HEK293 (cell line): ENCODE measurements around the gene NRF1.

ENCODE experiments used
- HOXA7 ChIP-seq: sonication (generic); formaldehyde crosslinking; IDR thresholded peaks from 2 replicates; pipeline ENCODE4 v1.8.1; 2022; ENCODE audit warnings: missing genetic modification reagents, borderline replicate concordance
- ZNF366 ChIP-seq: fragments of 450-650 bp; formaldehyde crosslinking; conservative IDR thresholded peaks from 2 replicates; pipeline ENCODE4 v1.5.1; 2016; ENCODE audit warnings: missing biosample characterization, missing genetic modification characterization
- ZNF501 ChIP-seq: fragments of 450-650 bp; formaldehyde crosslinking; IDR thresholded peaks from 2 replicates; pipeline ENCODE4 v1.5.1; 2016; ENCODE audit warnings: missing biosample characterization, missing genetic modification characterization
- ZNF560 ChIP-seq: fragments of 450-650 bp; formaldehyde crosslinking; IDR thresholded peaks from 2 replicates; pipeline ENCODE4 v1.5.1; 2017; ENCODE audit warnings: missing biosample characterization, missing genetic modification characterization, borderline replicate concordance
- ZNF777 ChIP-seq: fragments of 450-650 bp; formaldehyde crosslinking; IDR thresholded peaks from 2 replicates; pipeline ENCODE4 v1.5.1; 2017; ENCODE audit warnings: missing biosample characterization, missing genetic modification characterization, borderline replicate concordance
- TF ChIP-seq, protein P1 (sequence below): fragments of 450-650 bp; formaldehyde crosslinking; IDR thresholded peaks from 2 replicates; pipeline ENCODE4 v1.5.1; 2016; ENCODE audit warnings: missing biosample characterization, missing genetic modification characterization
- TF ChIP-seq, protein P2 (sequence below): fragments of 450-650 bp; formaldehyde crosslinking; IDR thresholded peaks from 2 replicates; pipeline ENCODE4 v1.5.1; 2016; ENCODE audit warnings: missing biosample characterization, missing genetic modification characterization
- TF ChIP-seq, protein P3 (sequence below): fragments of 450-650 bp; formaldehyde crosslinking; IDR thresholded peaks from 2 replicates; pipeline ENCODE4 v1.5.1; 2016; ENCODE audit warnings: missing biosample characterization, missing genetic modification characterization
- TF ChIP-seq, protein P4 (sequence below): fragments of 450-650 bp; formaldehyde crosslinking; IDR thresholded peaks from 2 replicates; pipeline ENCODE4 v1.5.1; 2016; ENCODE audit warnings: missing biosample characterization, missing genetic modification characterization

DNA sequence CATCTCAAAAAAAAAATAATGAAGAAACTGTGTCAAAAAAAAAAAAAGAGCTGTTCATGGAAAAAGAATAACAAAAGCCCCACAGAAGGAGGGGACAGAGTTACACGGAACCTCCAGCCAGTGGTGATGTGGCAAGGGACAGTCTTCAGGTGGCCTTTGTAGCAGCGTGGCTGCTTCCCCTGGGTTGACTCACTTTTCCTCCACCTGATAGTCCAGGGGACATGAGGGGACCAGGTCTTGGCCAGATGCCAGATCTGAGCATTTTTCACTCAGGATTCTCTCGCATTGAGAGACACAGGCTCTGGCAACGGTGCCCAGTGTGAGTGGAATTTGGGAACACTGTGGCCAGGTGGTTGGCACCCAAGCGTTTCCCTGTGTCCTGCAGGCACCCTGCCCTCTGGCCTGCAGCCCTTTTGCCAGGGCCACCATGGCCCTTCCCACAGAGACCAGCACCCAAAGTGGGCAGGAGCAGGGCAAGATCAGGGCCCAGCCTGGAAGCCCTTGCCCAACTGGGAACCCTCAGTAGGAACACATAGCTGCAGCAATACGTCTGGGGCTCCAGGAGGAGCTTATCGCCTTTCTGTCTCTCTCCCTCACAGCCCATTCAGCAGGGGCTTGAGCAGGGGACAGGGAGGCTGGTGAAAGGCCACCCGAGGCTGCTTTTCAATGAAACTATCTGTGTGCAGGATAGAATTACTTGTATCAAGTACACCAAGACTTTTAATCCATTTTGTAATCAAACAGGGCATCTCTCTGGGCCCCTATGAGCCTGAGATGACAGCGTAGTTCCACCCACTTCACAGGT is 182.2 kb downstream of the NRF1 start:
- TF ChIP-seq HOXA7, result no peak
- TF ChIP-seq, protein P1, sequence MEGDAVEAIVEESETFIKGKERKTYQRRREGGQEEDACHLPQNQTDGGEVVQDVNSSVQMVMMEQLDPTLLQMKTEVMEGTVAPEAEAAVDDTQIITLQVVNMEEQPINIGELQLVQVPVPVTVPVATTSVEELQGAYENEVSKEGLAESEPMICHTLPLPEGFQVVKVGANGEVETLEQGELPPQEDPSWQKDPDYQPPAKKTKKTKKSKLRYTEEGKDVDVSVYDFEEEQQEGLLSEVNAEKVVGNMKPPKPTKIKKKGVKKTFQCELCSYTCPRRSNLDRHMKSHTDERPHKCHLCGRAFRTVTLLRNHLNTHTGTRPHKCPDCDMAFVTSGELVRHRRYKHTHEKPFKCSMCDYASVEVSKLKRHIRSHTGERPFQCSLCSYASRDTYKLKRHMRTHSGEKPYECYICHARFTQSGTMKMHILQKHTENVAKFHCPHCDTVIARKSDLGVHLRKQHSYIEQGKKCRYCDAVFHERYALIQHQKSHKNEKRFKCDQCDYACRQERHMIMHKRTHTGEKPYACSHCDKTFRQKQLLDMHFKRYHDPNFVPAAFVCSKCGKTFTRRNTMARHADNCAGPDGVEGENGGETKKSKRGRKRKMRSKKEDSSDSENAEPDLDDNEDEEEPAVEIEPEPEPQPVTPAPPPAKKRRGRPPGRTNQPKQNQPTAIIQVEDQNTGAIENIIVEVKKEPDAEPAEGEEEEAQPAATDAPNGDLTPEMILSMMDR (tag by site-specific recombination), result no peak
- TF ChIP-seq, protein P2, sequence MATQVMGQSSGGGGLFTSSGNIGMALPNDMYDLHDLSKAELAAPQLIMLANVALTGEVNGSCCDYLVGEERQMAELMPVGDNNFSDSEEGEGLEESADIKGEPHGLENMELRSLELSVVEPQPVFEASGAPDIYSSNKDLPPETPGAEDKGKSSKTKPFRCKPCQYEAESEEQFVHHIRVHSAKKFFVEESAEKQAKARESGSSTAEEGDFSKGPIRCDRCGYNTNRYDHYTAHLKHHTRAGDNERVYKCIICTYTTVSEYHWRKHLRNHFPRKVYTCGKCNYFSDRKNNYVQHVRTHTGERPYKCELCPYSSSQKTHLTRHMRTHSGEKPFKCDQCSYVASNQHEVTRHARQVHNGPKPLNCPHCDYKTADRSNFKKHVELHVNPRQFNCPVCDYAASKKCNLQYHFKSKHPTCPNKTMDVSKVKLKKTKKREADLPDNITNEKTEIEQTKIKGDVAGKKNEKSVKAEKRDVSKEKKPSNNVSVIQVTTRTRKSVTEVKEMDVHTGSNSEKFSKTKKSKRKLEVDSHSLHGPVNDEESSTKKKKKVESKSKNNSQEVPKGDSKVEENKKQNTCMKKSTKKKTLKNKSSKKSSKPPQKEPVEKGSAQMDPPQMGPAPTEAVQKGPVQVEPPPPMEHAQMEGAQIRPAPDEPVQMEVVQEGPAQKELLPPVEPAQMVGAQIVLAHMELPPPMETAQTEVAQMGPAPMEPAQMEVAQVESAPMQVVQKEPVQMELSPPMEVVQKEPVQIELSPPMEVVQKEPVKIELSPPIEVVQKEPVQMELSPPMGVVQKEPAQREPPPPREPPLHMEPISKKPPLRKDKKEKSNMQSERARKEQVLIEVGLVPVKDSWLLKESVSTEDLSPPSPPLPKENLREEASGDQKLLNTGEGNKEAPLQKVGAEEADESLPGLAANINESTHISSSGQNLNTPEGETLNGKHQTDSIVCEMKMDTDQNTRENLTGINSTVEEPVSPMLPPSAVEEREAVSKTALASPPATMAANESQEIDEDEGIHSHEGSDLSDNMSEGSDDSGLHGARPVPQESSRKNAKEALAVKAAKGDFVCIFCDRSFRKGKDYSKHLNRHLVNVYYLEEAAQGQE, result no peak
- no peak for TF ChIP-seq ZNF777 (tag by site-specific recombination)
- TF ChIP-seq ZNF560 (tag by site-specific recombination), result no peak
- TF ChIP-seq ZNF501 (tag by site-specific recombination), result no peak
- TF ChIP-seq ZNF366 (tag by site-specific recombination), result no peak
- TF ChIP-seq, protein P3, sequence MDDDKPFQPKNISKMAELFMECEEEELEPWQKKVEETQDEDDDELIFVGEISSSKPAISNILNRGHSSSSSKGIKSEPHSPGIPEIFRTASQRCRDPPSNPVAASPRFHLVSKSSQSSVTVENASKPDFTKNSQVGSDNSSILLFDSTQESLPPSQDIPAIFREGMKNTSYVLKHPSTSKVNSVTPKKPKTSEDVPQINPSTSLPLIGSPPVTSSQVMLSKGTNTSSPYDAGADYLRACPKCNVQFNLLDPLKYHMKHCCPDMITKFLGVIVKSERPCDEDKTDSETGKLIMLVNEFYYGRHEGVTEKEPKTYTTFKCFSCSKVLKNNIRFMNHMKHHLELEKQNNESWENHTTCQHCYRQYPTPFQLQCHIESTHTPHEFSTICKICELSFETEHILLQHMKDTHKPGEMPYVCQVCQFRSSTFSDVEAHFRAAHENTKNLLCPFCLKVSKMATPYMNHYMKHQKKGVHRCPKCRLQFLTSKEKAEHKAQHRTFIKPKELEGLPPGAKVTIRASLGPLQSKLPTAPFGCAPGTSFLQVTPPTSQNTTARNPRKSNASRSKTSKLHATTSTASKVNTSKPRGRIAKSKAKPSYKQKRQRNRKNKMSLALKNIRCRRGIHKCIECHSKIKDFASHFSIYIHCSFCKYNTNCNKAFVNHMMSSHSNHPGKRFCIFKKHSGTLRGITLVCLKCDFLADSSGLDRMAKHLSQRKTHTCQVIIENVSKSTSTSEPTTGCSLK, result no peak
- TF ChIP-seq, protein P4, sequence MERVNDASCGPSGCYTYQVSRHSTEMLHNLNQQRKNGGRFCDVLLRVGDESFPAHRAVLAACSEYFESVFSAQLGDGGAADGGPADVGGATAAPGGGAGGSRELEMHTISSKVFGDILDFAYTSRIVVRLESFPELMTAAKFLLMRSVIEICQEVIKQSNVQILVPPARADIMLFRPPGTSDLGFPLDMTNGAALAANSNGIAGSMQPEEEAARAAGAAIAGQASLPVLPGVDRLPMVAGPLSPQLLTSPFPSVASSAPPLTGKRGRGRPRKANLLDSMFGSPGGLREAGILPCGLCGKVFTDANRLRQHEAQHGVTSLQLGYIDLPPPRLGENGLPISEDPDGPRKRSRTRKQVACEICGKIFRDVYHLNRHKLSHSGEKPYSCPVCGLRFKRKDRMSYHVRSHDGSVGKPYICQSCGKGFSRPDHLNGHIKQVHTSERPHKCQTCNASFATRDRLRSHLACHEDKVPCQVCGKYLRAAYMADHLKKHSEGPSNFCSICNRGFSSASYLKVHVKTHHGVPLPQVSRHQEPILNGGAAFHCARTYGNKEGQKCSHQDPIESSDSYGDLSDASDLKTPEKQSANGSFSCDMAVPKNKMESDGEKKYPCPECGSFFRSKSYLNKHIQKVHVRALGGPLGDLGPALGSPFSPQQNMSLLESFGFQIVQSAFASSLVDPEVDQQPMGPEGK, result no peak
